GM19467 (cell line): ENCODE measurements around the gene KREMEN1.

ENCODE experiments used
- ATAC-seq: cut with Tn5 transposase; IDR thresholded peaks from one replicate; pipeline ENCODE4 v1.9.1; 2021; ENCODE audit warnings: mild to moderate bottlenecking, moderate library complexity; ENCODE audit not compliant: unreplicated experiment

KREMEN1 gene

DNA sequence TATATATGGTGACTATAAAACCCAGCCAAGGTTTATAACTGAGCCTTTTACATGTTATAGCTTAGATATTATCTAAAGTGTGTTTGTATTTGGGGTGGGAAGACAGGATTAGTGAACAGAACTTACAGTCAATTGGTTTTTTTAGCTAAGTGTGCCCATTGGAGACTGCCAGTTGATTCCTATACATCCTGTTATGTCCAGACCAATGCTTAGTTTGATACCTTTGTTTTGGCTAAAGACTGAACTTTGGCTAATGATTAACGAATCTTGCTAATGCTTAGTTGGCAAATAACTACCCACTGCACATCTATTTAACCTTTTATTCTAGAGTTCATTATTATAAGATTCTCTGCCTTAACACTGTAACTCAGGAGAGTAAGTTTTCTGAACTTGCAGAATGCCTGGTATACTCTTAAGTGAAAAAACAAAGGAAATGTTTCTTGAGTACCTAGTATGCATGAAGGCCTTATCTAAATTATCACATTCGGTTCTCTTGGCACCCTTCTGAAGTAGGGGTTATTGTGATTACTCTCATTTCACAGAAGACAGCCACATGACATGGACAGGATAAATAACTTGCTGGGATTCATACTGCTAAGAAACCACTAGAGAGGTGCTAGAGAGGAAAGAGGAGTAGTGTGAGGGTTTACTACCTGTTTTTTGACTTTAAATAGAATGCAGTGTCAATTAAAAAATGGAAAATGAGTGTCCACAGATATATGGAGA lies 54.0 kb downstream of the KREMEN1 start:
- ATAC-seq: no peak

DNA sequence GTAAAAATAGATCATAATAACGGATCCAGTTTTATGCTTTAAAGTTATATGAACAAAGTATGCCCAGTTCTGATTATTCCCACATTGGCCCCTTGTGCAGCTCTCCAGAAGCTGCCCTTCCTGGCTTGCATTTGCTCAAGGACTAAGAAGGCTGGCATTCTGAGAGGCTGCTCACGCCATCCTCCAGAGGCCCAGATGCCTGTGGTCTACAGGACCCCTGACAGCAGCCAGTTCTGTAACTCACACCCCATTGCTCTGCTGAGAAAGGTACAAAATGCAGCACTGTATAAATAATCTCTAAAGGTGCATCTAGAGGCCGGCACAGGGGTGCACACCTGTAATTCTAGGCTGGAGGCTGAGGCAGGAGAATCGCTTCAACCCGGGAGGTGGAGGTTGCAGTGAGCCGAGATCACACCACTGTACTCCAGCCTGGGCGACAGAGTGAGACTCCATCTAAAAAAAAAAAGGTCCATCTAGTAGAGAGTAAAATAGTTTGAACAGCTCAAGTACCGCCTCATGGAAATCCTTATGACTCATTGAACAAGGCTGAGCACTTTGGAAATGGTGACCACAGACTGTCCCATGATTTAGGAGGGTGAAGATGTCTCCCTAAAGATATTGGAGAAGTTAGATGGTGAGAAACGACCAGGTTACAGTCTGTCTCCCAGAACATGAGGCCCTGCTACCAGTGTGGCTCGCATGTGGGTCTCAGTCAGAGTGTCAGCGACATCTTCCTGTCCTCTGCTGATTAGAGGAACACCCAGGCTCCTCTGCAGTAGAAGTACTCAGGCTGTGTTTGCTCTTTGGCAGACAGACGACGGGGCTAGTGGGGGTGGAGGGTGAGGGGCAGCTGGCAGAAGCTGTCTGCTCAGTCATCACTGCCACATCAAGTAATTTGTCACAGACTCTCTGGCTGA lies 56.3 kb downstream of the KREMEN1 start:
- ATAC-seq: no peak

- ATAC-seq: no peak
Observed at GRCh38 chr22:29129808-29130140, 56.9 kb downstream of the KREMEN1 start.

DNA sequence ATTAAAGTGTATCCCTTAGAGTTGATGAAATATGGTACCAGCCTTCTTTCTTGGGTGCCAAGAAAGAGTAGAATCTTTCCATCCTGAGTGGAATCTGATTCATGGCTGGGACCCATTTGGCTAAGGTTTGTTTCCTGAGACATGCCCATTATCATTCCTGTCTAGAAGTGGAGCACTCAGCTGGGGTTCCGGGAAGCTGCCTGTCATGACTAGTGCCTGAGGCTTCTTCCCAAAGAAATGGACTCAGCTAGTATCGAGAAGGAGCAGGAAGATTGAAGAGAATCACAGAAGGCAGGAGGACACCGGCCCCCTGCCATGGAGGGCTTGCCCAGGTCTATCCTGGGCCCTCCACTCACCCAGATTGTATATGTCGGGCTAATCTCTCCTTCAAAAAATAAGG lies 57.6 kb downstream of the KREMEN1 start:
- no peak for ATAC-seq

DNA sequence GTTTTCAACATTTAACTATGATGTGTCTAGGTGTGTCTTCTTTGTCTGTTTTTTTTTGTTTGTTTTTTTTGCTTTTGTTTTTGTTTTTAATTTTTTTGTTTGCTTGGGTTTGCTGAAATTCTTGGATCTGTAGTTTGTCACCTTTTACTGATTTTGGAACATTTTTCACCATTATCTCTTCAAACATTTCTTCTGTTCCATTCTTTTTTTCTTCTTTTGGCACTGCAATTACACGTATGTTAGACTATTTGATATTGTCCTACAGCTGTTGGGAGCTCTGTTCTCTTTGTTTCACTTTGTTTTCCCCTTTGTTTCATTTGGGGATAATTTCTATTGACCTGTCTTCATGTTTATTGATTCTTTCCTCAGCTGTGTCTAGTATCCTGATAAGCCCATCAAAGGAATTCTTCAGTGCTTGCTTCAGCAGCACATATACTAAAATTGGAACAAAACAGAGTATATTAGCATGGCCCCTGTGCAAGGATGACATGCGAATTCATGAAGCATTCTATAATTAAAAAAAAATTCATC lies 60.8 kb downstream of the KREMEN1 start:
- no peak for ATAC-seq

GRCh38 chr22:29134448-29134847 lies 61.6 kb downstream of the KREMEN1 start:
- ATAC-seq: no peak

DNA sequence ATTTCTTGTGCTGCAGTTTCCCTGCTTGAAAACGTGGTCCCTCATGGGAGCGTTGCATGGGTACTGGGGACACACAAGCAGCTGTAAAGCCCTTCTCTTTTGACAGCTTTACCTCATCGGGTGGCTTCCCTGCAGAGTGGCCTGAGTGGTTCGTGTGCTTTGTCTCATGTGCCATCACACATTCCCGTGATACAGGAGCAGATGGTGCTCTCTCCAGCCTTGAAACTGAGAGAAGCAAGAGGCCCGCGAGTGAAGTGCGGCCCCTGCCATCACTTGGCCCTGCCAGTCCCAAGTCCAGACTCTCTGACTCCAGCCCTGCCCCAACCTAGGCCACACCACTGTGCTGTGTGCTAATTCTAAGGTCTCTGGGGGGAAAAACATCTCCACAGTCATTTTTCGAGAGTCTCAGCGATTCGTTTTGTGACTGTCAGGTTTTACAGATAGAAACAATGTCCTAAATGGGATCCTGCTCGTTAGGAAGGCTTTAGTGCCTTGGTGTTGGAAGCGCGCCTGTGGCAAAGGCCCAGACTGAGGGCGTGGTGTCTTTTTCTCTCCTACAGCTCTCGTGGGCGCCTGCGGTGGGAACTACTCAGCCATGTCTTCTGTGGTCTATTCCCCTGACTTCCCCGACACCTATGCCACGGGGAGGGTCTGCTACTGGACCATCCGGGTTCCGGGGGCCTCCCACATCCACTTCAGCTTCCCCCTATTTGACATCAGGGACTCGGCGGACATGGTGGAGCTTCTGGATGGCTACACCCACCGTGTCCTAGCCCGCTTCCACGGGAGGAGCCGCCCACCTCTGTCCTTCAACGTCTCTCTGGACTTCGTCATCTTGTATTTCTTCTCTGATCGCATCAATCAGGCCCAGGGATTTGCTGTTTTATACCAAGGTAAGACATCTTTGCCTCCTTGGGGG lies 64.2 kb downstream of the KREMEN1 start:
- no peak for ATAC-seq

GRCh38 chr22:29138556-29139305 lies 65.9 kb downstream of the KREMEN1 start:
- ATAC-seq: no peak

- no peak for ATAC-seq
Observed at GRCh38 chr22:29139965-29140782, 67.3 kb downstream of the KREMEN1 start.

GRCh38 chr22:29141078-29141688 lies 68.3 kb downstream of the KREMEN1 start:
- no peak for ATAC-seq

GRCh38 chr22:29142116-29142515 lies 69.3 kb downstream of the KREMEN1 start:
- no peak for ATAC-seq

DNA sequence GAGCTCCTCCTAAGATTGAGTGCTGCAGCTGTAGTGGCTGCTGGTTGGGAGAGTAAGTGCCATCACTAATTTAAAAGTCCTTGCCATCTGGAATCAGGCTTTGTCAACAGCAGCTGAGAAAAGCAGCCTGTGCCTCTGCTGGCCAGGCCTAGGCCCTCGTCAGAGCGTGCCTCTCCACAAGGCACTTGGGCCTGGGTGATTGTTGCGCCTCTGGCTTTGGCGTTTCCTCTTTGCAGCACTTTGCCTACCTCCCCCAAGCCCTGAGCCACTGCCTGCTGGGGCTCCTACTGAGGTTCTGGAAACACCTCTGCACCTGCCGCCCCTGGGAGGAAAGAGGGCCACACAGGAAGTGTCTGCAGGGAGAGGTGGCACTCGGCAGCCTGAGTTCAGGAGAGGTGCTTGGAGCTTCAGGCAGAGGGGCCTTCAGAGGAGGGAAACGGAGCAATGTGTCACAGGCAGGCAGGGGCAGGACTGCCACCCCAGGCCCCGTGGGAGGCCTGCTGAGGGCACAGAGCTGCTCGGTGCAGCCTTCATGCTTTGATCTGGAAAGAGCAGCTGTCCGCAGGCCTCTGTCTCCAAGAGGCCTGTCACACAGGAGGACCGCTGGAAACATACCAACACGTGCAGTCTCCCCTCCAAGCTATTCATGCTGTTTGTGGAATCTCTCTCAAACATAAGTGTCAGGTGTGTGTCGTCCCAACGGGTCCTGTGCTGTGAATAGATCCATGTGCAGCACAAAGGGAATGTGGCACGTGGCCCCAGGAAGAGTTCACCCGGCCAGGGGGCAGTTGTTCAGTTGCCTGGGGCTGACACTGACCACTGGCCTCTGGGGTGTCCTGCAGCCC lies 71.3 kb downstream of the KREMEN1 start:
- ATAC-seq: no peak

- no peak for ATAC-seq
Observed at GRCh38 chr22:29144786-29145160, 71.9 kb downstream of the KREMEN1 start.

GRCh38 chr22:29145321-29146072 lies 72.7 kb downstream of the KREMEN1 start:
- ATAC-seq: no peak

DNA sequence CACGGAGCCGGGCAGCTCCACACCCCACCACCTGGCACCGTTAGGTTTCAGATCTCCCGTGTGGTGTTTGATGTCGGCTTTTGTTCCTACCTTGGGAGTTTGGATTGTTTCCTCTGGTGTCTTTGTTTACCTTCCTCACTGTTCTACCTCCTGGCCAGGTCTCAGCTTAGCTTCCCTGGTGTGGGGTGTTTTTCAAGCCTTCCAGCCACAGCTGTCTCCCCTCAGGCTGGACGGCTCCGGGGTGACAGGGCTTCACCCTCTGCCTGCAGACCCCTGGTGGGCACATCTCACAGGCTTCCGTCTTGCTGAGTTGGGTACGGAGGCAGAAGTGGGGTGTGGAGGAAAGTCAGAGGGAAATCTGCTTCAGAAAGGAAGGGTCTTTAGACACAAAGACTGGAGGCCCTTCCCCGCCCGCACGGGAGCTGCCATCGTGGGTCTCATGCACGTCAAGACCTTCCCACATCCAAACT lies 73.3 kb downstream of the KREMEN1 start:
- ATAC-seq: no peak

DNA sequence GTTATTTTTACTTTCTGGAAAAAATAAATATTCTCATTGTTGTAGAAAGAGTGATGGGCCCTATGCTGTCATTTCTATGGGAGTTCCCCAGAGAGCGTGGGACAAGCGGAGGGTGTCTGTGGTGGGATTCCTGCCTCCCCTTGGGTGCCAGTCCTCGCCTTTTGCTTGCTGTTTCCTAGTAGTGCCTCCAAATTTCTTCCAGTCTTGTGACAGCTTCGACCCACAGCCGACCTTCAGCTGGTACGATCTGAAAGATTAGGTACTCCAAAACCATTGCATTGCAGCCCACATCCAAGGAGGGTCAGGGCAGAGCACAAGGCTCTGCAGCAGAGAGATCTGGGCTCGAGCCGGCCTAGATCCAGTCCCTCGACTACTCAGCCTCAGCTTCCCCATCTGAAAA lies 73.9 kb downstream of the KREMEN1 start:
- ATAC-seq: no peak

GRCh38 chr22:29147331-29147899 lies 74.6 kb downstream of the KREMEN1 start:
- ATAC-seq: no peak
